ENCODE results near the gene SIX1.

The SIX1 gene

DNA sequence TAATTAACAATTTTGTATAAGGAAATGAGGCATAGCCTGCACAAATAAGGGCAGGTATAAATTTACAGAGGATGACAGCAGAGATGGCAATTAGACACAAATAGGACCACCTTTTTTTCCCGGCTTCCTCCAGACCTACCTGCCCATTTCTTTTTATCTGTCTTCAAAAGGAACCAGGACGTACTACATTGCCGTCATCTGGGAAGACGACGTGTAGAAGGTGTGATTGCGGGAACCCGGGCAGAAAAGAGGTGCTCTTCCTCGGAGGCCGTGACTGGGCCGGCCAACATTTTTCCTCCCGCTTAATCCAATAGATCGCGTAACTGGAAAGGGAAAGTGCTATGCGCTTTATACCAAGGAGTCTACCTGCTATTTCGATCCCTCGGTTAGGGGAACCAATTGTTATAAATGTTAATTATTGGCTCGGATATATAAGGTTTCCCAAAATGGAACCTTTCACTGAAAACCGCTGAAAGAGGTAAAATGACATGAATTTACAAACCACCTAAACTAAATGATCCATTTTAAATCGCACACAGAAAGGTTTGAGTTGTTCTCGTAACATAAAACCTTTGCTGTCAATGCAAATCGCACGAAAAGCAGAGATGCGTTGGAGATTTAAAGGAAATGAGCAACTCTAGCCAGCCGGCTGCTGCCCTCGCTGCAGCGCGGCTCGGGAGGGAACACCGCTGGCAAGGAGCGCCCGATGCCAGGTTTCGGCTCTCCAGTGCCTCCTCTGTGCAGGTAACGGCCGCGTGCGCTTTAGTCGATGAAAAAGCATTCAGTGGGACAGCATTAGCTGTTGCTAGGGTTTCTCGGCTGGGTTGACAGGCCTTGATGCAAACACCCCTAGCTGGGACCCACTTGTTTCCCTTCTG lies 2.8 kb upstream of the SIX1 start:
- peak overlapping the region; percentile 13 for H3K4me3 ChIP-seq (ENCODE audit: low read depth, low read length)
- in situ Hi-C loops (cut with HindIII; ENCODE audit: low sequenced_read_pairs), result no loop called here
- TF ChIP-seq, protein P1, sequence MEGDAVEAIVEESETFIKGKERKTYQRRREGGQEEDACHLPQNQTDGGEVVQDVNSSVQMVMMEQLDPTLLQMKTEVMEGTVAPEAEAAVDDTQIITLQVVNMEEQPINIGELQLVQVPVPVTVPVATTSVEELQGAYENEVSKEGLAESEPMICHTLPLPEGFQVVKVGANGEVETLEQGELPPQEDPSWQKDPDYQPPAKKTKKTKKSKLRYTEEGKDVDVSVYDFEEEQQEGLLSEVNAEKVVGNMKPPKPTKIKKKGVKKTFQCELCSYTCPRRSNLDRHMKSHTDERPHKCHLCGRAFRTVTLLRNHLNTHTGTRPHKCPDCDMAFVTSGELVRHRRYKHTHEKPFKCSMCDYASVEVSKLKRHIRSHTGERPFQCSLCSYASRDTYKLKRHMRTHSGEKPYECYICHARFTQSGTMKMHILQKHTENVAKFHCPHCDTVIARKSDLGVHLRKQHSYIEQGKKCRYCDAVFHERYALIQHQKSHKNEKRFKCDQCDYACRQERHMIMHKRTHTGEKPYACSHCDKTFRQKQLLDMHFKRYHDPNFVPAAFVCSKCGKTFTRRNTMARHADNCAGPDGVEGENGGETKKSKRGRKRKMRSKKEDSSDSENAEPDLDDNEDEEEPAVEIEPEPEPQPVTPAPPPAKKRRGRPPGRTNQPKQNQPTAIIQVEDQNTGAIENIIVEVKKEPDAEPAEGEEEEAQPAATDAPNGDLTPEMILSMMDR (IDR thresholded peaks at IDR 0.05; ENCODE audit: low read depth, low read length), result no peak
- DNase-seq (ENCODE audit: low read depth, low spot score), result no peak

DNA sequence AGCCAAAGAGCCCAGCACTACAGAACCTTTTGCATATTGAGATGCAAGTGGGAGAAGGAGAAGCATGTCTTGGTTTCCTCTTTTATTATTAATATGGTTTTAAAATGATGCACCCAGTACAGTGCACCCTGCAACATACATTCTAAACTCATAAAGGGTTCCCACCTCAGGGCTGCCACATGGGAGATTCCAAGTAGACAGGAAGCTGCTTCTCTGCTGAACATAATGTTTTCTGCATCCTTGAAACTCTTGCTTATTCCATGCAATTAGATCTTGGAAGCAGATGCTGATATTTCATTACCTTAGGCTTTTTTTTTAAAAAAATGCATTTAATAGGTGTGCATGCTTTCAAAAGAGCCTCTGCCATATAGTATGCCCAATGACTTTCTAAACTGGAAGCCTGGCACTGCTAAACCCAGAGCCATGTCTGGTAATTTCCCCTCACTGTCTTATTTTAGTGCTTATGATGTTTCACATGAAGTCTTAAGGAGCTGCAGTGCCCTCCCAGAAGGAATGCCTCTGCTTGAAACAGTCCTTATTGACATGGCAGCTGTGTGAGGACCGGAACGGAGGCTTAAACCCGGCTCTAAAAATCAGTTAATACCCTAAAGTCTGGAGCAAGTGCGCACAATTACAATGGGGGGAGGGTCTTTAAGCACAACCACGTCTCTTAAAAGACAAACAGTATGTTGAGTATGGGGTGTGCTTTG lies 2.0 kb upstream of the SIX1 start:
- TF ChIP-seq, protein P1 (IDR thresholded peaks at IDR 0.05; ENCODE audit: low read depth, low read length), result no peak
- in situ Hi-C loops (cut with HindIII; ENCODE audit: low sequenced_read_pairs), result no loop called here
- DNase-seq (ENCODE audit: low read depth, low spot score), result no peak
- no peak overlapping the region for H3K4me3 ChIP-seq (ENCODE audit: low read depth, low read length)

DNA sequence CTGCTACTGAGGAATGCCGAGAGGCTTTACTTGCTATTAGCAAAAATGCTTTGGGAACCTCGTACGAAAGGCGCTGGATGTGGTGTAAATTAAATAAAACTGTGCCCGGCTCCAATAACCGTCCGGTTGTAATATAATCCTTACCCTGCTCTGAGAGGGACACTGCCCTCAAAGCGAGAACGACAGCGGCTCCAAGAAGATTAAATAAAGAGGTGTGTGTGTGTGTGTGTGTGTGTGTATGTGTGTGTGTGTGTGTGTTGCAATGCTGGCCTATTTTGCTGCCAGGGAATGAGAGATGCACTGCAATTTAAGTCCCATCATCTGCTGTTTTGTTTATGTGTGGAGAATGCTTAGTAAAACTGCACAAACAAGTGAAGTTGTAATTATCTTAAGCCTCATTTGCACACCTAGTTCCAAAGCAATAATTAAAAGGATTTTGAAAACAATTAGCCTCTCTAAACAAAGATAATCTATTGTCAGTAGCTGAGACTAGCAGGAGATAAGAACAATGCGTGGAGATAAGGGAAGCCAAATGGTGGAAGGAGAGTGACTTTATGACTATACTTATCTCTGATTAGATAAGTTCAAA lies 1.2 kb upstream of the SIX1 start:
- in situ Hi-C loops (cut with HindIII; ENCODE audit: low sequenced_read_pairs), result no loop called here
- H3K4me3 ChIP-seq (ENCODE audit: low read depth, low read length), result peak overlapping the region; percentile 66
- TF ChIP-seq, protein P1 (IDR thresholded peaks at IDR 0.05; ENCODE audit: low read depth, low read length), result no peak
- no peak for DNase-seq (ENCODE audit: low read depth, low spot score)

DNA sequence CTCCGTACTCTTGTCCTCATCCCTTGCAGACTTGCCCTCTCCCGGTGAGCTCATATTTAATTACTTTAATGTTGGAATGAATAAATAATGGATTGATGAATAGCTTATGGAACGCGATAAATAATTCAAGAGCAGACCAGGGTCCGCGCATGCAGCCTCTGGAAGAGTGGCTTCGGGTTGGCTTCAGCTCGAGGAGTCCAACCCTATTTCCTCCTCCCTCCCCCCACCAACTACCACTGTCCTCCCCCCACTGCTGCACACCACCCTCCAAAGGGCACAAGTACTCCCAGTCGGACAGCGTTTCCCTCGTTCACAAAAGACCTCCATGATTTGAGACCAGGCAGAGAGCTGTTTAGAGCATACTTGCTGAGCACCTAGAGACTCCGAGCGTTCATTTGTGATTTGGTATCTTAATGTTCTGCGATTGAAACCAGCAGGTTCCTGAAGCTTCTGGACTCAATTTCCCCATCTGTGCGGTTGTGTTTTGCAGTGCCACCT lies 647 bp upstream of the SIX1 start:
- peak; percentile 52 for DNase-seq (ENCODE audit: low read depth, low spot score)
- in situ Hi-C loops (cut with HindIII; ENCODE audit: low sequenced_read_pairs), result loop anchor here (25.0 kb wide), 1 partner anchor 387 kb away; no protein-coding TSS in a partner anchor
- peak overlapping the region; percentile 66 for H3K4me3 ChIP-seq (ENCODE audit: low read depth, low read length)
- TF ChIP-seq, protein P1 (IDR thresholded peaks at IDR 0.05; ENCODE audit: low read depth, low read length), result no peak

DNA sequence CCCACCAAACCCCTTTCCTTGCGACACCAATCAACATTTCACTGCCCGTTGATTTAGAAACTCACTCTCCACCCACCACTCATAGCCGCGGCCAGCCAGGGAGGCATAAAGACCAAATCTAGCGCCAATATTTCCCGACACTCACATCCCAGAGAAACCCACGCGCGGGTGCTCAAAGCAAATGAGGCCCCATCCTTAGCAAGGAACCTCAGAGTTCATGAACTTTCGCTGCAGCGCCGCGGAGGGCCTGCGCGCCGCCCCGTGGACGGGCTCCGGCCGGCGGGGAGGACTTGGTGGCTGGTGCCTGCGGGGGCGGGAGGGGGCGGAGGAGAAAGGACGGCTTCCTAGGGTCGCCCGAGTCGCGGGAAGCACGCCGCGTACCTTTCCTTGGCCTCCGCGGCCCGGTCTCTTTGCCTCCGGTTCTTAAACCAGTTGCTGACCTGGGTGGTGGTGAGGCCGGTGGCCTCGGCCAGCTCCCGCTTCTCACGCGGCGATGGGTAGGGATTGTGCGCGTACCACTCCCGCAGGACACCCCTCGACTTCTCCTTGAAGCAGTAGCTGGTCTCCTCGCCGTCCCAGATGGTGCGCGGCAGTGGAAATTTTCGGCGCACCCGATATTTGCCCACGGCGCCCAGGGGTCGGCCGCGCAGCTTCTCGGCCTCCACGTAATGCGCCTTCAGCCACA lies 886 bp downstream of the SIX1 start:
- in situ Hi-C loops (cut with HindIII; ENCODE audit: low sequenced_read_pairs), result loop anchor here (25.0 kb wide), 1 partner anchor 389 kb away; no protein-coding TSS in a partner anchor
- peak; percentile 38 for DNase-seq (ENCODE audit: low read depth, low spot score)
- TF ChIP-seq, protein P1 (IDR thresholded peaks at IDR 0.05; ENCODE audit: low read depth, low read length), result no peak
- peak overlapping the region; percentile 66 for H3K4me3 ChIP-seq (ENCODE audit: low read depth, low read length)

DNA sequence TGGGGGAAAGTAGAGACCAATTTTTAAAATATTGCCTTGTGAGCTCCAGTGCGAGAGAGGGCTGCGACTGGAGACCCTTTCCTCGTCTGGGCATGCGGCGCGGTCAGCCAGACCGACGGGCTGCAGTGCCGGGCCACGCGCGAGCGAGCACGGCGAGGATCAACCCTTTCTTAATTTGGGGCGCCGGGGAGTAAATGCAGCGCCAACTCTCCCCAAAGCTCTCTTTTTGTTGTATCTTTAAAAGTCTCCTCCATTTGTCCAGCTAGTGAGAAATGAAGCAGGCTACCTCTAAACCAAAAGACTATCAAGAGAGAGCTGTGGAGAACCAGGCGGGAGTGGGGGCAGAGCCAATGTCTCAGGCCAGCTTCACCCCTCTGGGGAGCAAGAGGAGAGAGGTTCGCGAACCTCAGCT lies 1.4 kb downstream of the SIX1 start:
- in situ Hi-C loops (cut with HindIII; ENCODE audit: low sequenced_read_pairs), result loop anchor here (25.0 kb wide), 1 partner anchor 389 kb away; no protein-coding TSS in a partner anchor
- TF ChIP-seq, protein P1 (IDR thresholded peaks at IDR 0.05; ENCODE audit: low read depth, low read length), result no peak
- DNase-seq (ENCODE audit: low read depth, low spot score), result no peak
- peak overlapping the region; percentile 66 for H3K4me3 ChIP-seq (ENCODE audit: low read depth, low read length)

All from astrocyte of the spinal cord (primary cell).